ENCODE results near the gene CLTCL1. TPM values are rescaled to one million over a fixed set of nuclear protein-coding genes. Genes with fewer than 3 reads are reported as not detected.

The CLTCL1 gene
- total and polyA plus RNA-seq, 9 of the 15 experiments (the other 6 are each of a cell fraction or from before 2014, with no cell fraction given): 1.1 to 11.7 (median 5.0) TPM

DNA sequence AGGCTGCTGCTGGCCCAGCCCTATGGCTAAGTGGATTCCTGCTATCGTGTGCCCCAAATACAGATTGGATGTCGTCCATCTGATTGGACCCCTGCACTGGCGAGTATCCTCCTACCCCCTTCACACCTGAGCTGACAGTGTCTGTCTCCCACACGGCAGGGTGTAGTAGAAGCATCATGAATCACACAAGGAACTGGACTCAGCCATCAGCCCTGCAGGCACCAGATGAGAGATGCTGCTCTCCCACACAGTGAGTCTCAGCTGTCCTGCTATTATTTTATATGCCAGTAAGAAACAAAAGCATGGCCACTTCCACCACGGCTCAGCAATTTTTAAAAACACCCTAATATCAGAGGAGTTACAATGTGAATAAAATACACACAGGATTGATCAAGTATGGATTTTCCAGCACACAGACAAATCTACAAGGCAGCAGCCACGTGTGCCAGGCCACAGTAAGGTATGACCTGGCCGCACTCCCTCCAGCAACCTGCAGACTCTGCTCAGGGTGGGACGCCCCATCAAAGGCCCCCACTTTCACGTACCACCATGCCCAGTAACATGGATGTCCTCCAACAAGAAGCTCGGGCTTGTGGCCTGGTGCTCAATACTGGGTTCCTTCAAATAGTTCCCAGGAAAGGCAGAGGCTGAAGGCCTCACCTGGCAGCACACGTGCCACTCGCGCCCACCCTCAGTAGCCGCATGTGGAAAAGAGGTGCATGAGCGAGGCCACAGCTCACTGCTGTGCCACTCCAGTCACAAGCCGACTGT, 96.6 kb downstream of the CLTCL1 start (continued):
- TF ChIP-seq, protein P1, sequence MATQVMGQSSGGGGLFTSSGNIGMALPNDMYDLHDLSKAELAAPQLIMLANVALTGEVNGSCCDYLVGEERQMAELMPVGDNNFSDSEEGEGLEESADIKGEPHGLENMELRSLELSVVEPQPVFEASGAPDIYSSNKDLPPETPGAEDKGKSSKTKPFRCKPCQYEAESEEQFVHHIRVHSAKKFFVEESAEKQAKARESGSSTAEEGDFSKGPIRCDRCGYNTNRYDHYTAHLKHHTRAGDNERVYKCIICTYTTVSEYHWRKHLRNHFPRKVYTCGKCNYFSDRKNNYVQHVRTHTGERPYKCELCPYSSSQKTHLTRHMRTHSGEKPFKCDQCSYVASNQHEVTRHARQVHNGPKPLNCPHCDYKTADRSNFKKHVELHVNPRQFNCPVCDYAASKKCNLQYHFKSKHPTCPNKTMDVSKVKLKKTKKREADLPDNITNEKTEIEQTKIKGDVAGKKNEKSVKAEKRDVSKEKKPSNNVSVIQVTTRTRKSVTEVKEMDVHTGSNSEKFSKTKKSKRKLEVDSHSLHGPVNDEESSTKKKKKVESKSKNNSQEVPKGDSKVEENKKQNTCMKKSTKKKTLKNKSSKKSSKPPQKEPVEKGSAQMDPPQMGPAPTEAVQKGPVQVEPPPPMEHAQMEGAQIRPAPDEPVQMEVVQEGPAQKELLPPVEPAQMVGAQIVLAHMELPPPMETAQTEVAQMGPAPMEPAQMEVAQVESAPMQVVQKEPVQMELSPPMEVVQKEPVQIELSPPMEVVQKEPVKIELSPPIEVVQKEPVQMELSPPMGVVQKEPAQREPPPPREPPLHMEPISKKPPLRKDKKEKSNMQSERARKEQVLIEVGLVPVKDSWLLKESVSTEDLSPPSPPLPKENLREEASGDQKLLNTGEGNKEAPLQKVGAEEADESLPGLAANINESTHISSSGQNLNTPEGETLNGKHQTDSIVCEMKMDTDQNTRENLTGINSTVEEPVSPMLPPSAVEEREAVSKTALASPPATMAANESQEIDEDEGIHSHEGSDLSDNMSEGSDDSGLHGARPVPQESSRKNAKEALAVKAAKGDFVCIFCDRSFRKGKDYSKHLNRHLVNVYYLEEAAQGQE (IDR thresholded peaks at IDR 0.05; ENCODE audit: borderline replicate concordance): no peak
- TF ChIP-seq, protein P1 (CRISPR knock-in tag; IDR thresholded peaks at IDR 0.05; ENCODE audit: low read depth): no peak
- TF ChIP-seq C11orf30 (IDR thresholded peaks at IDR 0.05; ENCODE audit: low read depth) (no peak), POLR2B (IDR thresholded peaks at IDR 0.05; ENCODE audit: low read depth, partially characterized antibody) (no peak)
- TF ChIP-seq, protein P2, sequence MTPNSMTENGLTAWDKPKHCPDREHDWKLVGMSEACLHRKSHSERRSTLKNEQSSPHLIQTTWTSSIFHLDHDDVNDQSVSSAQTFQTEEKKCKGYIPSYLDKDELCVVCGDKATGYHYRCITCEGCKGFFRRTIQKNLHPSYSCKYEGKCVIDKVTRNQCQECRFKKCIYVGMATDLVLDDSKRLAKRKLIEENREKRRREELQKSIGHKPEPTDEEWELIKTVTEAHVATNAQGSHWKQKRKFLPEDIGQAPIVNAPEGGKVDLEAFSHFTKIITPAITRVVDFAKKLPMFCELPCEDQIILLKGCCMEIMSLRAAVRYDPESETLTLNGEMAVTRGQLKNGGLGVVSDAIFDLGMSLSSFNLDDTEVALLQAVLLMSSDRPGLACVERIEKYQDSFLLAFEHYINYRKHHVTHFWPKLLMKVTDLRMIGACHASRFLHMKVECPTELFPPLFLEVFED (CRISPR knock-in tag; conservative IDR thresholded peaks at IDR 0.05): no peak
- TF ChIP-seq, protein P3, sequence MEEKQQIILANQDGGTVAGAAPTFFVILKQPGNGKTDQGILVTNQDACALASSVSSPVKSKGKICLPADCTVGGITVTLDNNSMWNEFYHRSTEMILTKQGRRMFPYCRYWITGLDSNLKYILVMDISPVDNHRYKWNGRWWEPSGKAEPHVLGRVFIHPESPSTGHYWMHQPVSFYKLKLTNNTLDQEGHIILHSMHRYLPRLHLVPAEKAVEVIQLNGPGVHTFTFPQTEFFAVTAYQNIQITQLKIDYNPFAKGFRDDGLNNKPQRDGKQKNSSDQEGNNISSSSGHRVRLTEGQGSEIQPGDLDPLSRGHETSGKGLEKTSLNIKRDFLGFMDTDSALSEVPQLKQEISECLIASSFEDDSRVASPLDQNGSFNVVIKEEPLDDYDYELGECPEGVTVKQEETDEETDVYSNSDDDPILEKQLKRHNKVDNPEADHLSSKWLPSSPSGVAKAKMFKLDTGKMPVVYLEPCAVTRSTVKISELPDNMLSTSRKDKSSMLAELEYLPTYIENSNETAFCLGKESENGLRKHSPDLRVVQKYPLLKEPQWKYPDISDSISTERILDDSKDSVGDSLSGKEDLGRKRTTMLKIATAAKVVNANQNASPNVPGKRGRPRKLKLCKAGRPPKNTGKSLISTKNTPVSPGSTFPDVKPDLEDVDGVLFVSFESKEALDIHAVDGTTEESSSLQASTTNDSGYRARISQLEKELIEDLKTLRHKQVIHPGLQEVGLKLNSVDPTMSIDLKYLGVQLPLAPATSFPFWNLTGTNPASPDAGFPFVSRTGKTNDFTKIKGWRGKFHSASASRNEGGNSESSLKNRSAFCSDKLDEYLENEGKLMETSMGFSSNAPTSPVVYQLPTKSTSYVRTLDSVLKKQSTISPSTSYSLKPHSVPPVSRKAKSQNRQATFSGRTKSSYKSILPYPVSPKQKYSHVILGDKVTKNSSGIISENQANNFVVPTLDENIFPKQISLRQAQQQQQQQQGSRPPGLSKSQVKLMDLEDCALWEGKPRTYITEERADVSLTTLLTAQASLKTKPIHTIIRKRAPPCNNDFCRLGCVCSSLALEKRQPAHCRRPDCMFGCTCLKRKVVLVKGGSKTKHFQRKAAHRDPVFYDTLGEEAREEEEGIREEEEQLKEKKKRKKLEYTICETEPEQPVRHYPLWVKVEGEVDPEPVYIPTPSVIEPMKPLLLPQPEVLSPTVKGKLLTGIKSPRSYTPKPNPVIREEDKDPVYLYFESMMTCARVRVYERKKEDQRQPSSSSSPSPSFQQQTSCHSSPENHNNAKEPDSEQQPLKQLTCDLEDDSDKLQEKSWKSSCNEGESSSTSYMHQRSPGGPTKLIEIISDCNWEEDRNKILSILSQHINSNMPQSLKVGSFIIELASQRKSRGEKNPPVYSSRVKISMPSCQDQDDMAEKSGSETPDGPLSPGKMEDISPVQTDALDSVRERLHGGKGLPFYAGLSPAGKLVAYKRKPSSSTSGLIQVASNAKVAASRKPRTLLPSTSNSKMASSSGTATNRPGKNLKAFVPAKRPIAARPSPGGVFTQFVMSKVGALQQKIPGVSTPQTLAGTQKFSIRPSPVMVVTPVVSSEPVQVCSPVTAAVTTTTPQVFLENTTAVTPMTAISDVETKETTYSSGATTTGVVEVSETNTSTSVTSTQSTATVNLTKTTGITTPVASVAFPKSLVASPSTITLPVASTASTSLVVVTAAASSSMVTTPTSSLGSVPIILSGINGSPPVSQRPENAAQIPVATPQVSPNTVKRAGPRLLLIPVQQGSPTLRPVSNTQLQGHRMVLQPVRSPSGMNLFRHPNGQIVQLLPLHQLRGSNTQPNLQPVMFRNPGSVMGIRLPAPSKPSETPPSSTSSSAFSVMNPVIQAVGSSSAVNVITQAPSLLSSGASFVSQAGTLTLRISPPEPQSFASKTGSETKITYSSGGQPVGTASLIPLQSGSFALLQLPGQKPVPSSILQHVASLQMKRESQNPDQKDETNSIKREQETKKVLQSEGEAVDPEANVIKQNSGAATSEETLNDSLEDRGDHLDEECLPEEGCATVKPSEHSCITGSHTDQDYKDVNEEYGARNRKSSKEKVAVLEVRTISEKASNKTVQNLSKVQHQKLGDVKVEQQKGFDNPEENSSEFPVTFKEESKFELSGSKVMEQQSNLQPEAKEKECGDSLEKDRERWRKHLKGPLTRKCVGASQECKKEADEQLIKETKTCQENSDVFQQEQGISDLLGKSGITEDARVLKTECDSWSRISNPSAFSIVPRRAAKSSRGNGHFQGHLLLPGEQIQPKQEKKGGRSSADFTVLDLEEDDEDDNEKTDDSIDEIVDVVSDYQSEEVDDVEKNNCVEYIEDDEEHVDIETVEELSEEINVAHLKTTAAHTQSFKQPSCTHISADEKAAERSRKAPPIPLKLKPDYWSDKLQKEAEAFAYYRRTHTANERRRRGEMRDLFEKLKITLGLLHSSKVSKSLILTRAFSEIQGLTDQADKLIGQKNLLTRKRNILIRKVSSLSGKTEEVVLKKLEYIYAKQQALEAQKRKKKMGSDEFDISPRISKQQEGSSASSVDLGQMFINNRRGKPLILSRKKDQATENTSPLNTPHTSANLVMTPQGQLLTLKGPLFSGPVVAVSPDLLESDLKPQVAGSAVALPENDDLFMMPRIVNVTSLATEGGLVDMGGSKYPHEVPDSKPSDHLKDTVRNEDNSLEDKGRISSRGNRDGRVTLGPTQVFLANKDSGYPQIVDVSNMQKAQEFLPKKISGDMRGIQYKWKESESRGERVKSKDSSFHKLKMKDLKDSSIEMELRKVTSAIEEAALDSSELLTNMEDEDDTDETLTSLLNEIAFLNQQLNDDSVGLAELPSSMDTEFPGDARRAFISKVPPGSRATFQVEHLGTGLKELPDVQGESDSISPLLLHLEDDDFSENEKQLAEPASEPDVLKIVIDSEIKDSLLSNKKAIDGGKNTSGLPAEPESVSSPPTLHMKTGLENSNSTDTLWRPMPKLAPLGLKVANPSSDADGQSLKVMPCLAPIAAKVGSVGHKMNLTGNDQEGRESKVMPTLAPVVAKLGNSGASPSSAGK (IDR thresholded peaks at IDR 0.05): no peak
